Measurements from ENCODE around the gene SLC35F5.

SLC35F5 gene

GRCh38 chr2:113716291-113716690, 40.2 kb downstream of the SLC35F5 start:
- Histone ChIP-seq H3K9ac (no peak overlapping the region), H4K20me1 (ENCODE audit: insufficient read depth) (no peaks in the 10 kb centered on the region), H2AFZ (ENCODE audit: low read depth) (no peak overlapping the region), H3K4me2 (no peak overlapping the region), H3K4me1 (ENCODE audit: low read depth, poor library complexity, severe bottlenecking) (no peaks in the 10 kb centered on the region), H3K4me3 (IDR thresholded peaks at IDR 0.05; ENCODE audit: insufficient read depth, low read depth, low read length) (no peak overlapping the region), H3K36me3 (ENCODE audit: insufficient read depth) (no peaks in the 10 kb centered on the region), H3K27me3 (ENCODE audit: insufficient read depth, low read depth) (no peaks in the 10 kb centered on the region), H3K27ac (no peak overlapping the region), H3K79me2 (ENCODE audit: insufficient read depth, low read depth) (no peaks in the 10 kb centered on the region)
- TF ChIP-seq CTCF (conservative IDR thresholded peaks at IDR 0.05; ENCODE audit: low read depth, low read length), result no peak

- Histone ChIP-seq H3K36me3 (ENCODE audit: insufficient read depth) (no peaks in the 10 kb centered on the region), H3K4me1 (ENCODE audit: low read depth, poor library complexity, severe bottlenecking) (no peaks in the 10 kb centered on the region), H3K27me3 (ENCODE audit: insufficient read depth, low read depth) (no peaks in the 10 kb centered on the region), H3K9ac (no peak overlapping the region), H3K27ac (no peak overlapping the region), H3K79me2 (ENCODE audit: insufficient read depth, low read depth) (no peaks in the 10 kb centered on the region), H3K4me2 (no peak overlapping the region), H3K4me3 (IDR thresholded peaks at IDR 0.05; ENCODE audit: insufficient read depth, low read depth, low read length) (no peak overlapping the region), H2AFZ (ENCODE audit: low read depth) (no peak overlapping the region), H4K20me1 (ENCODE audit: insufficient read depth) (no peaks in the 10 kb centered on the region)
- no peak for TF ChIP-seq CTCF (conservative IDR thresholded peaks at IDR 0.05; ENCODE audit: low read depth, low read length)
Measured at GRCh38 chr2:113712941-113713340, 43.5 kb downstream of the SLC35F5 start.

- H3K9ac ChIP-seq, result no peak overlapping the region
- H3K79me2 ChIP-seq (ENCODE audit: insufficient read depth, low read depth), result no peaks in the 10 kb centered on the region
- no peak for TF ChIP-seq CTCF (conservative IDR thresholded peaks at IDR 0.05; ENCODE audit: low read depth, low read length)
- no peak overlapping the region for H3K4me3 ChIP-seq (IDR thresholded peaks at IDR 0.05; ENCODE audit: insufficient read depth, low read depth, low read length)
- H3K27ac ChIP-seq, result no peak overlapping the region
- no peaks in the 10 kb centered on the region for H3K27me3 ChIP-seq (ENCODE audit: insufficient read depth, low read depth)
- no peaks in the 10 kb centered on the region for H3K4me1 ChIP-seq (ENCODE audit: low read depth, poor library complexity, severe bottlenecking)
- no peaks in the 10 kb centered on the region for H4K20me1 ChIP-seq (ENCODE audit: insufficient read depth)
- H2AFZ ChIP-seq (ENCODE audit: low read depth), result no peak overlapping the region
- H3K36me3 ChIP-seq (ENCODE audit: insufficient read depth), result no peaks in the 10 kb centered on the region
- H3K4me2 ChIP-seq, result no peak overlapping the region
Measured at GRCh38 chr2:113711851-113712250, 44.6 kb downstream of the SLC35F5 start.

- no peak overlapping the region for H3K9ac ChIP-seq
- H3K4me3 ChIP-seq (IDR thresholded peaks at IDR 0.05; ENCODE audit: insufficient read depth, low read depth, low read length), result no peak overlapping the region
- no peaks in the 10 kb centered on the region for H4K20me1 ChIP-seq (ENCODE audit: insufficient read depth)
- no peaks in the 10 kb centered on the region for H3K4me1 ChIP-seq (ENCODE audit: low read depth, poor library complexity, severe bottlenecking)
- H3K36me3 ChIP-seq (ENCODE audit: insufficient read depth), result no peaks in the 10 kb centered on the region
- no peaks in the 10 kb centered on the region for H3K27me3 ChIP-seq (ENCODE audit: insufficient read depth, low read depth)
- no peak overlapping the region for H3K4me2 ChIP-seq
- no peak for TF ChIP-seq CTCF (conservative IDR thresholded peaks at IDR 0.05; ENCODE audit: low read depth, low read length)
- H2AFZ ChIP-seq (ENCODE audit: low read depth), result no peak overlapping the region
- H3K79me2 ChIP-seq (ENCODE audit: insufficient read depth, low read depth), result no peaks in the 10 kb centered on the region
- no peak overlapping the region for H3K27ac ChIP-seq
Measured at GRCh38 chr2:113709022-113709421, 47.4 kb downstream of the SLC35F5 start.
